GM19395 (cell line): ENCODE measurements around the gene ZNF804A.
"Not testable (repeated sequence)": the region's sequence is repeated elsewhere in the genome, so short reads cannot be mapped to it uniquely, and the experiment has no call there.

Experiments
- ATAC-seq: cut with Tn5 transposase; IDR thresholded peaks from one replicate; pipeline ENCODE4 v1.9.1; 2021; ENCODE audit warnings: mild to moderate bottlenecking, moderate library complexity; ENCODE audit not compliant: unreplicated experiment

ZNF804A gene

GRCh38 chr2:184698476-184698875 is 100.1 kb downstream of the ZNF804A start:
- ATAC-seq = no peak

GRCh38 chr2:184721881-184722280 is 123.6 kb downstream of the ZNF804A start:
- ATAC-seq = no peak

DNA sequence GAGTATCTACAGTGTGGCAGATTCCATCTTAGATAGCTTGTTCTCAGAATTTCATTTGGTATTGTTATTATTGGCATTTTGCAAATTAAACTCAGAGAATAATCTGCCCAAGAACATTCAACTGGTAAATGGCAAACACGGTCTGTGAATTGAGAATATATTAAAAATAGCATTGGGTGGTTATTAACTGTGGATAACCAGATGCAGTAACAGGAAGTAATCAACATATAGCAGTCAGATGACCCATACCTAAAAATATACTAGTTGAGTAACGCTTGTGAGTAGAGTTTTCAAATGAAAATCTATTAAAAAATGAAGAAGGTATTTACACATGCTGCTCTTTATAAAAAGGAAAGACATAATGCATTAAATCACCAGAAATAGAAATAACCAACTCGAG is 129.5 kb downstream of the ZNF804A start:
- no peak for ATAC-seq

DNA sequence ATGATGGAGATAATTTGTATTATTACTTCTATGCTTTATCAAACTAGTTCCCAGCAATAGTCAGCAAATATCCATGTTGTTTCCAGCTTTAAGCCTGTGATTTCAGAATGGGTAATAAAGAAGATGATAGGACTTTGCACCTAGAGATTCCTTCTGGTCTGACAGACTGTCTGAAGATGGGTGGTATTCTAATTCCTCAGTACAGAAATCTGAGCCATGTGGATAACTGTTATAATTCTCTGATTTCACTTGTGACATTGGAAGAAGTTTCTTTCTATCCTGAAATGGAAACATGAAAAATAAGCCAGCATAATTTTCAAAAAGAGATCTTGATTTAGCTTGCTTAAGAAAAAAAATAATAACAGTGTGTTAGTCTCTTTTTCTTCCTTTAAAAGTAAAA is 130.1 kb downstream of the ZNF804A start:
- no peak for ATAC-seq

- no peak for ATAC-seq
Measured at GRCh38 chr2:184729581-184729980, 131.3 kb downstream of the ZNF804A start.

GRCh38 chr2:184730288-184730687 is 132.0 kb downstream of the ZNF804A start:
- ATAC-seq = peak; percentile 90

DNA sequence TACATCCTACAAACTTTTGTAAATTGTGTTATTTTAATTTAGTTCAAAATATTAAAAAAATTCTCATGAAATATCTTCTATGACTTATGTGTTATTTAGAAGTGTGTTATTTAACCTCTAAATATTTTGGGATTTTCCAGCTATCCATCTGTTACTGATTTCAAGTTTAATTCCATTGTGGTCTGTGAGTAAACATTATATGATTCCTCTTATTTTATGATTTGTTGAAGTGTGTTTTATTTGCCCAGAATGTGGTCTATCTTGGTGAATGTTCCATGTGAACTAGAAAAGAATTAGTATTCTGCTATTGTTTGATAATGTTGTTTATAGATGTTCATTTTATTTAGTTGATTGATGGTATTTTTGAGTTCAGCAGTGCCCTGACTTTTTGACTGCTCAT is 136.0 kb downstream of the ZNF804A start:
- ATAC-seq = no peak

GRCh38 chr2:184735611-184736010 is 137.3 kb downstream of the ZNF804A start:
- ATAC-seq = no peak

GRCh38 chr2:184743096-184743495 is 144.8 kb downstream of the ZNF804A start:
- no peak for ATAC-seq

DNA sequence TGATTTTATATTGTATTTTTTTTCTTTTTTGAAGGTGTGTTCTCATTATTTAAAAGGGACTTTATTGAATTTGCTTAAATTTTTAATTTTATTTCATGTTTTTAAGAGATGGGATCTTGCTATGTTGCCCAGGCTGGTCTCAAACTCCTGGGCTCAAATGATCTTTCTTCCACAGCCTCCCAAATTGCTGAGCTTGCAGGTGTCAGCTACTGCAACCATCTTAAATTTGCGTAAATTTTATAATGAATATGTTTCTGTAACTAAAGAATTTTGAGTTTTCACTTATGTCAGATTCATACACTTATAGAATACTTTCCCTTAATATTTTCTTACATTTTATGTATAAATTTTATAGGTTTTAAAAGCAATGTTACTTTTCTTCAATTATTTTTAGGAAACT is 157.8 kb downstream of the ZNF804A start:
- no peak for ATAC-seq

DNA sequence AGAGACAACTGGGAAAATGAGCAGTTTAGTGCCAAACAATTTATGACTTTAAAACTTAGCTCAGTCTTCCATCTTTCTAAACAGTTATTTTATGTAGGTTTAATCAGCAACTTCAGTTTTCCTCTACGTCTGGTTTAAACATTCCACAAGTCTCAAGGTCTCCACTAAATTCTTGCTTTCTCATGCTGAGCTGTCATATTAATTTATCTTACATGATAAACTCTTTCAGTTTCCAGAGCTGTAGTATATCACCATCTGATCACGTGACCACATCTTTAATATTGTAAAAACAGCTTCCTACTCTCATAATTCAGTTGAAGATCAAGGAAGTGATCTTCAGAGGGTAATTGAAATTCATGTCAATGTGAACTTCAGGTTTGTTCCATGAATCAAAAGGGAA is 158.6 kb downstream of the ZNF804A start:
- no peak for ATAC-seq

GRCh38 chr2:184759557-184760255 is 161.4 kb downstream of the ZNF804A start:
- ATAC-seq = not testable (repeated sequence)

GRCh38 chr2:184760931-184761330 is 162.6 kb downstream of the ZNF804A start:
- no peak for ATAC-seq

GRCh38 chr2:184765112-184765895 is 167.0 kb downstream of the ZNF804A start:
- no peak for ATAC-seq

GRCh38 chr2:184767059-184767458 is 168.7 kb downstream of the ZNF804A start:
- no peak for ATAC-seq

DNA sequence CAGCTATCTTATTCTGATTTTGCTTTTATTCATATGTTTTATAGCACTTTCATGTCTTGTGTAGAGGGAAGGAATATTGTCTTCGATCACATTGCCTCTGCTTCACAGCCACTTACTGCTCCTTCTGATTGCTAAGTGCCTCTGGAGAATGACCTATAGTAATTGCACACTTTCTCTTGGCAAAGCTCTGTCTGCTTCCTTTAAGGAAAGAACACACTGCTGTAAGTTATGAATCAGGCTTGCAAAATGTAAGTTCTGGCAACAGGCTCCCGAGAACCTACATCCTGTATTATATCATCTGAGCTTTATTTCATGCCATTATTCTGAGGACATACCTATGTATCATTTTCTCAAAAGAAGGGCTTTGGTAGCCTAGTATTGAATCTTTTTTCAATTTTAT is 170.7 kb downstream of the ZNF804A start:
- no peak for ATAC-seq

DNA sequence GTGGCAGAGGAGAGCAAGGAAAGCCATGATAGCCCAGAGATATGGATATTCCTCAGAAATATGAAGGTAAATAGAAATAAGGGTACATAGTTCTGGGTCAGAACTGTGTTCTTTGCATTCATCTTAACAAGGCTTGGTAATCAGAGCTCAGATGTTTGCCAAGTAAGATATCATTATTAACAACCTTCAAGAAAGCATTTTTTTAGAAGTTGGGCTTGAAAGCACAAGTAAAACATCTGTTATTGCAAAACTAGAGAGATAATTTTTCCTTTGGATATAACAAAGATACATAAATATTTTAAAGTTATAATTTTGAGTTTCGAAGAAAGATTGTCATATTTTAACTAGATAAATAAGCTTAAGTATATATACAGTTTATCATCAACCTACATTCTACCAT is 171.4 kb downstream of the ZNF804A start:
- ATAC-seq = no peak

DNA sequence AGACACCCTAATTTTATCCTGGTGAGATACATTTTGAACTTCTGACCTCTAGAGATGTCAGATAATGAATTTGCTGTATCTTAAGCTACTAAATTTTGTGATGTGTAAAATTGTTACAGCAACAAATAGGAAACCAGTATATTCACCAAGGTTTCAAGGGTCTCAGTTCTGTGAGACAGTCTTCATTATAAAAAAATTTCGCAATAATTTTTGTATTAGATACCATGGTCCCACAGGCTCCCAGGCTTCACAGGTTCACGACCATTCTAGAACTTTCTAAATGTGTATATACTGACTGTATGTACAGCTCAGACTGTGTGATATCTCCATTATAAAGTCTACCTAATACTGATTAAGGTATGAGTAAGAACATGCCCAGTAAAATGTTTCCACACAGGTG is 181.4 kb downstream of the ZNF804A start:
- ATAC-seq = no peak

GRCh38 chr2:184780384-184780783 is 182.1 kb downstream of the ZNF804A start:
- peak; percentile 53 for ATAC-seq

DNA sequence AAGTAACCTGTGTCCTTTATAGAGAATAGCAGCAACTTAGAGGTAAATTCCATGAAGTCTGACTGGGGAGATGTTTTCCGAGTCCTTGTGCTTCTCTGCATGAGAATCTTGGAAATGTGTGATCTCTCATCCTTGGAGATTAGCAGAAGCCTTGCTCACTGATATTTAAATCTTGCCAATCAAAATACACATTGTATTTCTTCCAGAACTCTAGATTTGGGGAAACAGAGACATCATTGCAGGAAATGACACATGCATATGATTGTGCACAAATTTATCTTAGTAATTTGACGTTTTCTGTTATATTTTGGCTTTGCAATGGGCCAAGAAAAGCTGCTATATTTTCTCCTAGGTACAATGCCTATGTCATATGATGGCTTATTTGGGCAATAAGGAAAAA is 182.6 kb downstream of the ZNF804A start:
- ATAC-seq = no peak

DNA sequence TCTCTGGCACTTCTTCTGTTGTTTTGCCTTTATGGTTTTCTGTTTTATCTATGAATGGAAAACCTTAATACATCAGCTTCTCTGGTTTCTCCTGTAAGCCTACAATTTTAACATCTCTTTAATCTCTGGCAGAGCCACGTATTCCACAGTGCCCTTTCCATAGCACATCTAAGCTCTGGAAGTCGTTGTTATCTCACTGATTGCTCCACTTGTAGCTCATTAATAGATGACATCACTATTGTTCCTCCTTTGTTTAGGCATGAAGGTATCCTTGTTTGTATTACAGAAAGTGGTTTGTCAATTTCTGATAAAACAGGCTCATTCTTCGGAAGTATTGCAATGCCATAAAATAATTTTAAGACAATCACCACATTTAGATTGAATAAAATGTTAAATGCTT is 185.2 kb downstream of the ZNF804A start:
- ATAC-seq = no peak

GRCh38 chr2:184793176-184793575 is 194.8 kb downstream of the ZNF804A start:
- no peak for ATAC-seq
